Fibroblast of skin of right quadriceps (primary cell): ENCODE measurements around the gene NUMBL.
A peak's percentile ranks its signal among the peaks of the same experiment; 100 is the strongest.
"Not testable (repeated sequence)": the region's sequence is repeated elsewhere in the genome, so short reads cannot be mapped to it uniquely, and the experiment has no call there.

Experiments used
- DNase-seq: peaks from one replicate; pipeline ENCODE4 v3.0.0-alpha.2; 2013

Gene NUMBL

DNA sequence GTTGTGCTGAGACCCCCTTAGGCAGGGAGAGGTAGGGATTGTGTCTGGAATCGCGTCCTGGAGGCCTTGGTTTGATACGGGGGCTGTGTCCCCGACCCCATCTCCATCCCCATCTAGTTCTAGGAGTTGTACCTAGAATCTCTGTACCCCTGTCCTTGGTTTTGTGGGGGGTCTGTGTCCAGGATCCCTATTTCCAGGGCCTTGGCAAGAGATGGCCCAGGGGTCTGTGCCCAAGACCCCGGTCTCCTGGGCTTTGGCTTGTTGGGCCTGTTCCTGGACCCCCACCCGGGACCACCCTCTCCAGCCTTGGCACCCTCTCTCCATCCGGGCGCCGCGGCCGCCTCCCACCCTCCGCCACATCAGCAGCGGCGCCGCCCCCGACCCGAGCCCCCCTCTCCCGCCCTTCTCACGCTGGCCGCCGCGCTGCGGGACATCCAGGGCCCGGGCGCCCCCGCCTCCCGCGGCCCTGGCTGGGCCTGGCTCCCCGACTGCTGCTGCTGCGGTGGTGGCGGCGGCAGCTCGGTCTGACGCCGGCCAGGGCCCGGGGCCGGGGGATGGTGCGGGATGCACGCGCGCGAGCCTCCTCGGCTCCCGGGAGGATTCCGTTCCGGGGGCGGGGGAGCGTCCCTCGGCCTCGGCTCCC lies at the start of gene NUMBL:
Gene NUMBL, minus strand, starts transcription at position 602 of the 643 bp plus-strand sequence. Its CDS starts 168 bp downstream, at position 434.
- DNase-seq, result no peak

GRCh38 chr19:40739030-40739839 lies 48.8 kb upstream of the NUMBL start:
- DNase-seq, result no peak

DNA sequence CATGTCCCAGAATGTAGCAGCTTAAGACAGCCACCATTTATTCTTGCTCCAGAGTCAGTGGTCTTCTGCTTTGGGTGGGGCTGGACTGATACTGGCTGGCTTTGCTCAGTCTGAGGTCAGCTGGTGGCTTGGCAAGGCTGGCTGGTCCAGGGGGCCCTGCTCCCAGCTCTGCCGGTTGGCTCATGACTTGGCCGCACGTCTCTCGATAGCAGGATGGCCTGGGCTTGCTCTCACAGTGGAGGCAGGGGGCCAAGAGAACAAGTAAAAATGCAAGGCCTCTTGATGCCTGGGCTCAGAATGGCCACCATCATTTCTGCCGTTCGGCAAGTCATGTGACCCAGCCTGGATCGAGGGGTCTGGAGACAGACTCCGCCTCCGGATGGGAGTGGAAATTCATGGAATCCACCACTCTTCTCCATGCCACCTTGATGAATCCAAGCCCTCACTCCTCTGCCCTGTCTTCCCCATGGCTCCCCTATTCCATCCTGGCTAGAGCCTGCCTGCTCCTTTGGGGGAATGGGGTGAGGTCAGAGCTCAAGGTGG lies 46.7 kb upstream of the NUMBL start:
- DNase-seq, result no peak

DNA sequence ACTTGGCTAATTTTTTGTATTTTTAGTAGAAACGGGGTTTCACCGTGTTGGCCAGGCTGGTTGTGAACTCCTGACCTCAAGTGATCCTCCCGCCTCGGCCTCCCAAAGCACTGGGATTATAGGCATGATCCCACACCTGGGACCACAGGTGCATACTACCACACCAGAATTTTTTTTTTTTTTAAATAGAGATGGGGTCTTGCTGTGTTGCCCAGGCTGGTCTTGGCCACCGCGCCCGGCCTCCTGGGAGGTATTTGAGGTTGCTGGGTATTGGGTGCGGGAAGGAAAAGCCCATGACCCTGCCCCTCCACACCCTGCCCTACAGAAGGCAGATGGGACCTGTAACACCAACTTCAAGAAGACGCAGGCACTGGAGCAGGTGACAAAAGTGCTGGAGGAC lies 46.2 kb upstream of the NUMBL start:
- DNase-seq, result no peak

GRCh38 chr19:40735013-40735771 lies 44.7 kb upstream of the NUMBL start:
- DNase-seq, result no peak

DNA sequence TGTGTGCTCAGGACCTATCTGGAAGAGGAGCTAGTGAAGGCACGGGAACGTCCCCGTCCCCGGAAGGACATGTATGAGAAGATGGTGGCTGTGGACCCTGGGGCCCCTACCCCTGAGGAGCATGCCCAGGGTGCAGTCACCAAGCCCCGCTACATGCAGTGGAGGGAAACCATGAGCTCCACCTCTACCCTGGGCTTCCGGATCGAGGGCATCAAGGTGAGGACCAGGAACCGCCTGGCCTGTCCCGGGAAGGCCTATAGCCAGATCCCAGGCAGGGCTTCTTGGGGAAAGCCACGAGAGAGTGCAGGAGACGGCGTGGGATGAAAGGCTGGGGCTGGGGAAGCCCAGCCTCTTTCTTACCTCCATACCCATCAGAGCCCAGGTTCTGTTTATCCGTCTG lies 42.7 kb upstream of the NUMBL start:
- DNase-seq, result no peak

GRCh38 chr19:40732304-40732703 lies 41.9 kb upstream of the NUMBL start:
- not testable (repeated sequence) for DNase-seq

DNA sequence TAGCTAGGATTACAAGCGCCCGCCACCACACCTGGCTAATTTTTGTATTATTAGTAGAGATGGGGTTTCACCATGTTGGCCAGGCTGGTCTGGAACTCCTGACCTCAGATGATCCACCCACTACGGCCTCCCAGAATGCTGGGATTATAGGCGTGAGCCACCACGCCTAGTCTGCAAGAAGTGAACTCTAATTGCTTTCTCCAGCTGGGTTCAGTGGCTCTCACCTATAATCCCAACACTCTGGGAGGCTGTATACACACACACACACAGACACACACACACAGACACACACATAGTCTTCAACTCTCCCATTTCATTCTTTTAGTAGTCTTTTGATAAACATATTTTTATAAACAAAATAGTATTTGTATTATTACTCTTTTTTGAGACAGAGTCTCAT lies 39.6 kb upstream of the NUMBL start:
- DNase-seq, result not testable (repeated sequence)

- DNase-seq, result no peak
Observed at GRCh38 chr19:40726279-40726678, 35.8 kb upstream of the NUMBL start.

GRCh38 chr19:40724855-40725254 lies 34.4 kb upstream of the NUMBL start:
- no peak for DNase-seq

DNA sequence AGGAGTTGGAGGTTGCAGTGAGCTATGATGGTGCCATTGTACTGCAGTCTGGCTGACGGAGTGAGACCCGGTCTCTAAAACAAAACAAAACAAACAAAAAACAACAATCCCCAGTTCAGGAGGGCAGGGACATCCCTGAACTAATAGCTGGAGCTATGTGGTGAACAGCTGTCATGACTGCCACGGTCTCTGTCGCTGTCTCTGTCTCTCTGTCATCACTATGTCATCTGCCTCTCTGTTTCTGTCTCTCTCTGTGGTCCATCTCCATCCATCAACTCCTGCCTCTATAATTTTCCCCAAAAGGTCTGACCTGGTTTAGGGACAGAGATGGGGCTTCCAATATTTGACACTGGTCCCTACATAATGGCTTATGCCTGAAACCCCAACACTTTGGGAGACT lies 33.9 kb upstream of the NUMBL start:
- no peak for DNase-seq

DNA sequence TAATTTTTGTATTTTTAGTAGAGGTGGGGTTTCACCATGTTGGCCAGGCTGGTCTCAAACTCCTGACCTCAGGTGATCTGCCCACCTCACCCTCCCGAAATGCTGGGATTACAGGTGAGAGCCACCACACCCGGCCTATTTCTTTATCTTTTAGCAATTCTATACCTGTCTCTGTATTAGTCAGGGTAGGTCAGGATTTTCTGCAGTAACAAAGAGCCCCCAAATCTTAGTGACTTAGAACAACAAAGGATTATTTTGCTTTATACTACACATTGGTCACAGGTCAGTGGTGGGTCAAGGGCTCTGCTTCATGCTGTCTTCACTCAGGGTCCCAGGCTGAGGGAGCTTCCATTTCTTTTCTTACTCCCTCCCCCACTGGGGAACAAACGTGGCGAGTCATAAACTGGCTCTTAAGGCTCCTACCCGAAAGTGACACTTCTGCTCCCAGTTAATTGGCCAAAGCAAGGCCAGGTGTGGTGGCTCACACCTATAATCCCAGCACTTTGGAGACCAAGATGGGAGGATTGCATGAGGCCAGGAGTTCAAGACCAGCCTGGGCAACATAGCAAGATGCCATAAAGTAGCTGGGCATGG lies 33.3 kb upstream of the NUMBL start:
- no peak for DNase-seq

DNA sequence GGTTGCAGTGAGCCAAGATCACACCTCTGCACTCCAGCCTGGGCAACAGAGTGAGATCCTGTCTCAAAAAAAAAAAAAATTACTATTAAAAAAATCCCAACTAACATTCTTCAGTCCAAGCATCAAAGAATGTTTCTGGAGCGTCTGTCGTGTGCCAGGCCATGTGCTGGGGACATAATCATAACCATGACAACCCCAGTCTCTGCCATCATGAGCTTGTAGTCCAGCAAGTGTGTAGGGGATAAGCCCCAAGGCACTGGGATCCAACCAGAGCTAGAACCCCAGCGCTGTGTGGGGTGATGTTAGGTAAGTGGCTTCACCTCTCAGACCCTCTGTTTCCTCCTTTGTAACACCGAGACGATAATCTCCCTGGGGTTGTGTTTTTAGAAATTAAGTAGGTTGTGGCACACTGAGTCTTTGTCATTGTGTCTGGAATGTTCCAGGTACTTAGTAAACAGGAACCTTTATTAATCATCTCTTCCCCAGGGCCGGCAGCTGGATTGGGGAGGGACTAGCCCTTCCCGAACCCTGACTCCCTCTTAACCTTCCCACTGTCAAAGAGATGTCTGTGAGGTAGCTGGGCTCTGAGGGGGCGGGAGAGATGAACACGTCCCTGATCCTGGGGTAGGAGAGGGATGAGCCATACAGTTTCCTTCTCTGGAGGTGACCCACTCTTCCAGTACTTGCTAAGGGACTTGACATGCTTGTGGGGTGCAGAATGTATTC lies 31.6 kb upstream of the NUMBL start:
- no peak for DNase-seq

DNA sequence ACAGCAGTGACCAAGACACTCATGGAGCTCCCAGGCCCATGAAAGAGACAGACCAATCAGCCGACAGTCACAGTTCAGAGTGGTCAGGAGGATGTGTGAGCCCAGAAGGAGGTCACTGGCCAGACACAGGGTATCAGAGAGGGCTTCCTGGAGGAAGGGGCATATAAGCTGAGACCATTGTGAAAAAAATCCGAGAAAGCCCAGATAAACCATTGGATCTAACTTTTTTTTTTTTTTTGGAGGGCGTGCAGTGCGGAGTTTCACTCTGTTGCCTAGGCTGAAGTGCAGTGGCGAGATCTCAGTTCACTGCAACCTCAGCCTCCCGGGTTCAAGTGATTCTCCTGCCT lies 30.7 kb upstream of the NUMBL start:
- DNase-seq, result no peak

GRCh38 chr19:40719414-40719894 lies 29.0 kb upstream of the NUMBL start:
- no peak for DNase-seq

DNA sequence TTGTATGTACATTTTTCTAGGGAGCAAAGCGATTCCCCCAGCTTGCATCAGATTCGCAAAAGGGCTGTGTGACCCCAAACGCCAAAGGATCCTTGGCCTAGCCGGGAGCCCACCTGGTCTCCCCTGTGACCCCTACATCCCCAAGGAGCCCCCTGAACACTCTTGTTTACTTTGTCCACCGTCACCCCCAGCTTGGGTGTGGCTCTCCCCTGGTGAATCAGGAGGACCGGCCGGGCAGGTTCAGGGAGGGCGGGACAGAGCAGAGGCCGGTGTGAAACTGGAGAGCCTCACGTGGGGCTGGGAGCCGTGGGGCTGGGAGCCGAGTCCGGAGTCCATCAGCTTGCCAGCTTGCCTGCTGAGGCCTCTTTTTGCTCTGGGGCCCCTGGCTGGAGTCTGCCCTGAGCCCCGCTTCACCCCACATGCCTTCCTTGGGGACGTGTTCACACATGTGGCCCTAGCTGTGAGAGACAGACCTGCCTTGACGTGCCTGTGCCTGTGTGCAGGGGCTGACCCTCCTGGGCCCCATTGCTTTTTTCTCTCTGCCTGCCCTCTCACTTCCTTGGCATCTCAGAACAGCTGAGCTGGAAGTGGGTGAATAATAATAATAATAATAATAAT lies 28.4 kb upstream of the NUMBL start:
- no peak for DNase-seq

DNA sequence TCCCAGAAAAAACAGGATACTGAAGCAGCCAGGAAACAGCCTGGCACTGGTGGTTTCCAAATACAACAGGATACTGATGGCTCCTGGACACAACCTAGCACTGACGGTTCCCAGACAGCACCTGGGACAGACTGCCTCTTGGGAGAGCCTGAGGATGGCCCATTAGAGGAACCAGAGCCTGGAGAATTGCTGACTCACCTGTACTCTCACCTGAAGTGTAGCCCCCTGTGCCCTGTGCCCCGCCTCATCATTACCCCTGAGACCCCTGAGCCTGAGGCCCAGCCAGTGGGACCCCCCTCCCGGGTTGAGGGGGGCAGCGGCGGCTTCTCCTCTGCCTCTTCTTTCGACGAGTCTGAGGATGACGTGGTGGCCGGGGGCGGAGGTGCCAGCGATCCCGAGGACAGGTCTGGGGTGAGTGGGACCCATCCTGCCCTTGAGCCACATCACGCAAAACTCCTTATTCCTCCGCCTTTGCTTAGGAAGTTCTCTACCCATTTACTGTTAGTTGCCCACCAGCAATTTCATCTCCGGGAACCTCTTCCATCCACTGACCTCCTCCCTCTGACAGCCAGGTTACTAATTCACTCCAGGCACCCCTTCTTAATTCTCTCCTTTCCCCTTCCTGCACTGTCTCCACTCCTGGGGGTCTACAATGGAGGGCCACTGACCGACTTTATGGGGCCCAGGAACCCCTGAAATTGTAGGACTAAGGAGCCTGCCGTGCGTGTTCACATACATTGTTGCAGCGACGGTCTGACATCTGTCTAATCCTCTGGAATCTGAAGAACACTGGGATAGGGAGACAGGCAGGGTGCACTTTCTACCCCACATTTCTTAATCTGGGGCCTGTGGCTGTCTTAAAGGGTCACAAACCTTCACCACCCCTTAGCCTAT lies 27.7 kb upstream of the NUMBL start:
- DNase-seq, result no peak

DNA sequence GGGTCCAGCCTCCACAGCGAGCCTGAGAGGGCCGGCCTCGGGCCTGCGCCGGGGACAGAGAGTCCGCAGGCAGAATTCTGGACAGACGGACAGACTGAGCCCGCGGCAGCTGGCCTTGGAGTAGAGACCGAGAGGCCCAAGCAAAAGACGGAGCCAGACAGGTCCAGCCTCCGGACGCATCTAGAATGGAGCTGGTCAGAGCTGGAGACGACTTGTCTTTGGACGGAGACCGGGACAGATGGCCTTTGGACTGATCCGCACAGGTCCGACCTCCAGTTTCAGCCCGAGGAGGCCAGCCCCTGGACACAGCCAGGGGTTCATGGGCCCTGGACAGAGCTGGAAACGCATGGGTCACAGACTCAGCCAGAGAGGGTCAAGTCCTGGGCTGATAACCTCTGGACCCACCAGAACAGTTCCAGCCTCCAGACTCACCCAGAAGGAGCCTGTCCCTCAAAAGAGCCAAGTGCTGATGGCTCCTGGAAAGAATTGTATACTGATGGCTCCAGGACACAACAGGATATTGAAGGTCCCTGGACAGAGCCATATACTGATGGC lies 27.0 kb upstream of the NUMBL start:
- no peak for DNase-seq

- DNase-seq, result peak; percentile 98
Observed at GRCh38 chr19:40716482-40717324, 26.3 kb upstream of the NUMBL start, which contains the start of the genes COQ8B and ITPKC. TSS of gene COQ8B (minus strand) at chr19:40716886. CDS start at chr19:40714632, 2,254 bp downstream. TSS of gene ITPKC (plus strand) at chr19:40717112. CDS start at chr19:40717136, 24 bp downstream.
